Measurements from ENCODE around the gene OR6K6. TPM values are rescaled to one million over a fixed set of nuclear protein-coding genes. Genes with fewer than 3 reads are reported as not detected.

Gene OR6K6, protein sequence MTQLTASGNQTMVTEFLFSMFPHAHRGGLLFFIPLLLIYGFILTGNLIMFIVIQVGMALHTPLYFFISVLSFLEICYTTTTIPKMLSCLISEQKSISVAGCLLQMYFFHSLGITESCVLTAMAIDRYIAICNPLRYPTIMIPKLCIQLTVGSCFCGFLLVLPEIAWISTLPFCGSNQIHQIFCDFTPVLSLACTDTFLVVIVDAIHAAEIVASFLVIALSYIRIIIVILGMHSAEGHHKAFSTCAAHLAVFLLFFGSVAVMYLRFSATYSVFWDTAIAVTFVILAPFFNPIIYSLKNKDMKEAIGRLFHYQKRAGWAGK
- not detected in 2 replicates for total RNA-seq (2014; rRNA removed; shearing (Covaris generic); ENCODE audit: low replicate concordance)

DNA sequence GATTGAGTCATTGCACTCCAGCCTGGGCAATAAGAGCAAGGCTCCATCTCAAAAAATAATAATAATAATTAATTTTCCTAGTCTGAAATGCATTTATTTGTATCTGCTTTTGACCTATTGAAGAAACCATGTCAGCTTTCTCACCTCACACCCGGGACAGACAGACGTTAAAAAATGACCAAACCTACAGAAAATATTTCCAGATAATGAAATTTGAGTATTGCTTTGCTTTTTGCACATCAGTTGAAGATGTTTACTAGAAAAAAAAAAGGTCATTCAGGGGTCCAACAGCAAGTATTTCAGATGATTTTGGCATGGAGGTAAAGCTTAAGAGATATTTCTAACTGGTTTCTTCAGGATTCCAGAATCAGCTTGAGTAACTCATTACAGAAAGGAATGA lies at the start of gene OR6K6:
TSS of gene OR6K6 (plus strand) at position 301 of the 400 bp plus-strand sequence. CDS start 168 bp downstream, outside the sequence.
- in situ Hi-C loops (cut with HindIII; ENCODE audit: low pct_unique_long_range_greater_than_20kb, low sequenced_read_pairs) = no loop called here
- DNase-seq (ENCODE audit: low read depth) = no peak

DNA sequence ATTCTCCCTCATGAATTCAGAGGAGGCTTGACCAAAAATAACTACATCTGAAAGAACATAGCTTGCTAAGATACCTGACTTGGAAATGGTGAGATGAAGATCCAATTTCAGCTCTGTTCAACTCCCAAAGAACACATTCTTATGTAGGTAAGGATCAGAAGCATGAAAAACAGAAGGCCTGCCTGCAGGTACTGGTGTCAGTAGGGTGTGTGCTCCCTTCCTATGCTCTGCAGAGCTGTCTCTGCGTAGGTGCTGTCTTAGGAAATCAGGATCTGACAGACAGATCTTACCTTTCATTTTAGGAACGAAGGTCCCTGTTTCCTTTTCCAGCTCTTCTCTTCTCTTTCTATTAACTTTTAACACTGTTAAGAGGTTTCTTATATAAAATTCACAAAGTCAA lies 48.4 kb upstream of the OR6K6 start:
- no peak for DNase-seq (ENCODE audit: low read depth)
- in situ Hi-C loops (cut with HindIII; ENCODE audit: low pct_unique_long_range_greater_than_20kb, low sequenced_read_pairs) = no loop called here

DNA sequence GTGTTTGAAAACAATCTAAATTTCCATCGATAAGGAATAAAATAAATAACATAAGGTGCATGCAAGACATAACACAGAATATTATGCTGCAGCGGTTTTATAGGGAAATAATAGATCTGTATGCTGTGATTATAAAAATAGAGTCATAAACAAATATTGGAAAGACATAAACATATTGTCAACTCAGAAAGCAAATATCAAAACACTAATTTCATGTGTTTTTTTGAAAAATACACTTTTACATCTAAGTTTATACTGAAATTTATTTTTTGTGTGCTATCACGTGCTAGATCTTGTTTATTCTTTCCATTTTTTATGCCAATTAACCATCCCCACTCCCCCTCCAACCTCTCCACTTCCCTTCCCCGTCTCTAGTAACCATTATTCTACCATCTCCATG lies 43.4 kb upstream of the OR6K6 start:
- no peak for DNase-seq (ENCODE audit: low read depth)
- in situ Hi-C loops (cut with HindIII; ENCODE audit: low pct_unique_long_range_greater_than_20kb, low sequenced_read_pairs) = no loop called here

DNA sequence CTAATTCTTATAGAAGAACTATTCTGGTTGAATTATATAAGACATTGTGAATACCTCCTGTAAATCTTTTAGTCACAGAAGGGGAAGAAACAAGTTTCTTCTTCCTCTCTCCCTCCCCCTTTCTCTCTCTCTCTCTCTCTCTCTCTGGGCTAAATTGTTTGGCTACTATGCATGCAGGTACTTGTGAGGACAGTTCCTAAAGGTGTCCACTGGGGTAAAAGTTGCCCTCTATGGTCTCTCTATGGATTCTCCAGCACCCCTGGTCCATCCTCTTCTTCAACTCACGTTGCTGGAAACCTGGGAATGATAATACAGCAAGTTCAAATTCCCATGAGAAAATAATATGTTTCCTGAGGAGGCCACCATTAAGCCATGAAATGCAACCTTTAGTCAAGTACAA lies 39.8 kb upstream of the OR6K6 start:
- in situ Hi-C loops (cut with HindIII; ENCODE audit: low pct_unique_long_range_greater_than_20kb, low sequenced_read_pairs) = no loop called here
- no peak for DNase-seq (ENCODE audit: low read depth)

DNA sequence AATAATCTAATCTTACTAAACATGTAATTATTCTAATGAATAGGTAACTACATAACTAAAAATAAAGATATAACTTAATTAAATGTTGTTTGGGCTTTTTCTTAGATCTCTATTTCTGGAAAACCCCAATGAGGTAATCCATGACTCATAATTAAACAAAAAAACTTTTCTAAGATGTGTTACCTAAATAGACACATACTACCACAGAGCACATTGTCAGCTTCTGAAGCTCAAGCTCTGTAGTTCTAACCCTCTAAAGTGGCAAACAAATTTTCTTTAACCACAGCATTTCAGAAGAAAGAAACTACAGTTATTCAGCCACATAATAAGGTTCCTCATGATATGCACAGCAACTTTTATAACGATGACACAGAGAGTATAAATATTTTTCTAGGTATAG lies 38.2 kb upstream of the OR6K6 start:
- no peak for DNase-seq (ENCODE audit: low read depth)
- in situ Hi-C loops (cut with HindIII; ENCODE audit: low pct_unique_long_range_greater_than_20kb, low sequenced_read_pairs) = no loop called here

DNA sequence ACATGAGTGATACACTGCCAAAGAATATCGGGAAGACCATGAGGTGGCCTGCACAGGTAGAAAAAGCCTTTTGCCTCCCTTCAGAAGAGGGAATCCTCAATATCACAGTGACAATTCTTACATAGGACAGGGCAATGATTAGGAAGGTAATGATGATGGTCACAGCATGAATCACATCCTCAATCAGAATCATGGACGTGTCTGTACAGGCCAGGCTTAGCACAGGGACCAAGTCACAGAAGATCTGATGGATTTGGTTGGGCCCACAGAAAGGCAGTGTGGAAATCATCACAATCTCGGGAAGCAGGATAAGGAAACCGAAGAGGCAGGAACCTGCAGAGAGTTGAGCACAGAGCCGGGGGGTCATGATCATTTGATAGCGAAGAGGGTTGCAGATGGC lies 37.2 kb upstream of the OR6K6 start:
- DNase-seq (ENCODE audit: low read depth) = no peak
- in situ Hi-C loops (cut with HindIII; ENCODE audit: low pct_unique_long_range_greater_than_20kb, low sequenced_read_pairs) = no loop called here

DNA sequence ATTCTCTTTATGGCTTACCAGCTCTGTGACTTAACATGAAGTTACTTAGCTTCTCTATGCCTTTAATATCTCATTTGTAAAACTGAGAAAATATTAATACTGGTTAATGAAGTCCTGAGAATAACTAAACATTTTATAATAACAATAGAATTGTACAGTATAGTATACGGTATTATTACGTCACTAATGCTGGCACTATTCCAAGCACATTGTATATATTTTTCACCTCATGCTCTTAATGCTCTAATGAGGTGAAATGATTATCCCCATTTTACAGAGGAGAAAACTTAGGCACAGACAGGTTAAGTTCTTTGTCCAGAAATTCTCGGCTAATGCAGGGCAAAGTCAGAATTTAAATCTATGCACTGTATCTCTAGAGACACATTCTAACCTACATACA lies 34.9 kb upstream of the OR6K6 start:
- in situ Hi-C loops (cut with HindIII; ENCODE audit: low pct_unique_long_range_greater_than_20kb, low sequenced_read_pairs) = no loop called here
- no peak for DNase-seq (ENCODE audit: low read depth)

DNA sequence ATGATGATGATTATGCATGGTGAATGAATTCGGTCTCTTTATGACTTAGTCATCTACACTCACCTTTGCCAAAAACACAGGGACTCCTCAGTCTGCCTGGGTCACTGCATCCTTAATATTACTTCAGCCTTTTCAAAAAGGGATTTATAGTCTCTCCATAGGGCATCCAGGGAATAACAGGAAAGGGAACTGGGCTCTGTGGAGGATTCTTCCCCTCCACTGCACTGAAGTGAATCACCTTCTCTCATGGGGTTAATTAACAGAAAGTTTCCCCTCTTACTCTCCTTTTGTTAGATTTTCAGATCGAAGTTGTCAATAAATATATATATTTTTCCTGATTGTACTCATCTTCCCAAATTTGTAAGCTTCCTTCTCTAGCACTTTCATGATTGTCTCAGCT lies 33.9 kb upstream of the OR6K6 start, which contains the start of gene OR6K3:
TSS of gene OR6K3 (minus strand) at position 101 of the 400 bp plus-strand sequence. CDS start 2,605 bp downstream, outside the sequence.
- in situ Hi-C loops (cut with HindIII; ENCODE audit: low pct_unique_long_range_greater_than_20kb, low sequenced_read_pairs) = no loop called here

DNA sequence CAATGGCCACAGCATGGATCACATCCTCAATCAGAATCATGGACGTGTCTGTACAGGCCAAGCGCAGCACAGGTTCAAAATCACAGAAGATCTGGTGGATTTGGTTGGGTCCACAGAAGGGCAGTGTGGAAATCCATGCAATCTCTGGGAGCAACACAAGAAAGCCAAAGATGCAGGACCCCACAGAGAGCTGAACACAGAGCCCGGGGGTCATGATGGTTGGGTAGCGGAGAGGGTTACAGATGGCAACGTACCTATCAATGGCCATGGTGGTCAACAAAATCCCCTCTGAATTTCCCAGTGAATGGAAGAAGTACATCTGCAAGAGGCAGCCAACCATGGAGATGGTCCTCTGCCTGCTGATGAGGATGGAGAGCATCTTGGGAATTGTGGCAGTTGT lies 30.1 kb upstream of the OR6K6 start:
- in situ Hi-C loops (cut with HindIII; ENCODE audit: low pct_unique_long_range_greater_than_20kb, low sequenced_read_pairs) = no loop called here
- DNase-seq (ENCODE audit: low read depth) = no peak

More for the DNA sequence above, 33.9 kb upstream of the OR6K6 start, which contains the start of gene OR6K3:
- DNase-seq (ENCODE audit: low read depth) = no peak

DNA sequence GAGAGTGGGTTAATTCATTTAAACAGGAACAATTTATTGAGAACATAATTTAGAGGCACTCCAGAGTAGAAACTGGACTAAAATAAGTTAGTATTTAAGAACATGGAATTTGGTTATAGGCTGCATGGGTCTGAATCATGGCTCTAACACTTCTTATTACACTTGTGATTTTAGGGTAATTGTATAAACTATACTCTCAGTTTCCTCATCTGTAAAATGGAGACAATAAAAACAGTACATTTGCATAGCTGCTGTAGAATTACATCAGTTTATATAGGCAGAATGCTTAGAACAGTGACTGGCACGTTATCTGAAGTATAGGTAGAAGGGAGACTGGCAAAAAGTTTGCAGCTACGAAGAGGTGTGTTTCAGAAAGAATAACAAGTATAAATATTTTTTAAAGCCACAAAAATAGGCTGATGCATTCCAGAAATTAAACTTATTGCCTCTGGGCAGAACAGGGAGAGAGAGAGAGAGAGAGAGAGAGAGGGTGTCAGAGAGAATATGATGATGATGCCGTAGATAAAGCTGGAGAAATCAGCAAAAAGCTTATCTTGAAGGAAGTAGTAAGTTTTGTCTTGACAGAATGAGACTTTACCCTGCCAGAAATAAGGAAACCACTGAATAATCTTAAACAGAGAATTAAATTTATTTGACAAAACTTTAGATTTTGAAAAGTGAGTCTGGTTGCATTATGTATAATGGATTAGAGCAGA lies 25.9 kb upstream of the OR6K6 start:
- in situ Hi-C loops (cut with HindIII; ENCODE audit: low pct_unique_long_range_greater_than_20kb, low sequenced_read_pairs) = no loop called here
- no peak for DNase-seq (ENCODE audit: low read depth)

DNA sequence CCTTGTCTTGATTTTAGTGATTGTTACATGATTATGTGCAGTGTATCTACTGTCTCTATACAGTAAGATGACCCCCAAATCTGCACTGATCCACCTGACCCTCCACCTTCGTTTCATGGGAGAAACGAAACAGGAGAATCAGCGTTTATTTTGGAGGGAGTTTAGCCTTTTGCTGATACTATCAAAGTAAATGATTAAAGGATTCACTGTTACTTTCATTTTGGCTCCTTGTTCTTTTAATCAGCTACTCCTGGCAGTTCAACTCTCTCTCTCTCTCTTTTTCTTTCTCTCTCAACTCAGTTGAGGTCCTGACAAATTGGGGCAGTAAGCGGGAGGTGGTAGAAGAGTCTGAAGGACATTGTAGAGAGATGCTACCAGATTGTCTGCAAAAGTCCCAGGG lies 24.1 kb upstream of the OR6K6 start:
- in situ Hi-C loops (cut with HindIII; ENCODE audit: low pct_unique_long_range_greater_than_20kb, low sequenced_read_pairs) = no loop called here
- DNase-seq (ENCODE audit: low read depth) = no peak

DNA sequence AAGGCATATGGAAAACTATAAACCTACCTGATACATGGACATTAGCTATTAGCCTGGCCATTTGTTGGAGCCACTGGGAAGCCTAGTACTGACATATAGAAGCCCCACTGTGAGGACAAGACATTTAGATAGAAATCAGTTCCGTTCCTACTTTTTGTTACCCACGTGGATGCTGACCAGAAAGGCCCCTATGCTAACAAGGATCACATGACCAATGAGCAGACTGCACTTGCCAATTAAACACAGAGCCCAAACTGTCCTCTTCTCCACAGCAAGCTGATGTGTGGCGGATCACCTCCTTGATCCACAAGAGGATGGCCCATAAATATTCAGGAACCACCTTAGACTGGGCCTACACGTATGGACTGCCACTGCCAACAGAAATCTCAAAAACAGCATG lies 22.8 kb upstream of the OR6K6 start:
- DNase-seq (ENCODE audit: low read depth) = no peak
- in situ Hi-C loops (cut with HindIII; ENCODE audit: low pct_unique_long_range_greater_than_20kb, low sequenced_read_pairs) = no loop called here

DNA sequence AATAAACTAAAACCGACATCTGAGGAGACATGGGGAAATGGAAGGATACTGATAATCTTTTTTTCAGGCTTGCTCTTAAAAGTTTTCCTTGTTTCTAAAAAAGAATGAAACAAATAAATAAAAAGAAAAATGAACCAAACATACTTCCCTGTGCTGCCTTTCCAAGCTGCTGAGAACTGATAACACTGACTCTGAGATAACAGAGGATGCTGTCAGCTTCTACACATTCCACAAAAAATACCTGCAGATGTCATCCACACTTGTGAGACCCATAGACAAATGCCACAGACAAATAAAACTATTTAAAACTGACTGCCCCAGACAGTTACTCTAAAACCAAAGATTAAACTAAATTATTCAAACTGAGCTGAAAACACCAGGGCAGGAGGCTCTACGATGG lies 22.0 kb upstream of the OR6K6 start:
- in situ Hi-C loops (cut with HindIII; ENCODE audit: low pct_unique_long_range_greater_than_20kb, low sequenced_read_pairs) = no loop called here
- DNase-seq (ENCODE audit: low read depth) = no peak

DNA sequence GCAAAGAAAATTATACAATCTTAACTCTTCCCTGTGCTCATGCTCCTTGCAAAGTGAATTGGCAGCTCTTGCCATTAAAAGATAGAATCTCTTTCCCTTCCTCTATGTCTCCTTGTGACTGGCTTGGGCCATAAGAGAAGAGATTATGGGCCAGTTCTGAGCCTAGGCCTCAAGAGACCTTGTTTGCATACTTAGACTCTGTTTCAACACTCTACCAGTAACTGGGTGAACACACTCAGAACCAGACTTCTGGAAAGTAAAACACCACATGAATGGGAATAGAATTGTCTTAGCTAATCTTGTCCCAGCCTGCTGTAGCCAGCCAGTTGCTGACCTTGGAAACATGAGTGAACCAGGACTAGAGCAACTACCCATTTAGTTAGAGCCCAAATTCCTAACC lies 18.7 kb upstream of the OR6K6 start:
- in situ Hi-C loops (cut with HindIII; ENCODE audit: low pct_unique_long_range_greater_than_20kb, low sequenced_read_pairs) = no loop called here
- no peak for DNase-seq (ENCODE audit: low read depth)

DNA sequence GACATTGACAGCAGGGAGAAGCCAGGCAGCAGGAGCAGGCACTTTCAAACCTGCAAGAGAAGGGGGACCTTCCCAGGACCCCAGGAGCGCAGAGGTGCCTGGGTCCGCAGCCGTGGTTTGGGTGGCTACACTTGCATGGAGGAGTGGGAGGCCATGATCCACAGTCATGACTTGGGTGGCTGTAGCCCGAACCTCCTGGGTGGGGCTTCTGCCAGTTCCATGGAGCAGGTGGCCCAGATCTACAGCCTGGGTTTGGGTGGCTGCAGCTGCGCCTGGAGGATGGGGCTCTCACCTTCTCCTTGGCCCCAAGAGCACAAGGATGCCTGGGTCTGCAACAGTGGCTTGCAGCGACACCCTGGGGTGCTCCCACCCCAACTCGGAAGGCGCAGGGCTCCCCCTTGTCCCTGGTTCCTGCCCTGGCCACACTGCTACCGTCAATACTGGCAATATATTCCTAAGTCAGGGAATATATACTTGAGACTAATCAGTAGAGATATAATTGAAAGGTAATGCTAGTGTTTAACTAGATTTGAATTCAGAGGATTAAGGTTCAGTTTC lies 2.3 kb upstream of the OR6K6 start:
- DNase-seq (ENCODE audit: low read depth) = no peak
- in situ Hi-C loops (cut with HindIII; ENCODE audit: low pct_unique_long_range_greater_than_20kb, low sequenced_read_pairs) = no loop called here

DNA sequence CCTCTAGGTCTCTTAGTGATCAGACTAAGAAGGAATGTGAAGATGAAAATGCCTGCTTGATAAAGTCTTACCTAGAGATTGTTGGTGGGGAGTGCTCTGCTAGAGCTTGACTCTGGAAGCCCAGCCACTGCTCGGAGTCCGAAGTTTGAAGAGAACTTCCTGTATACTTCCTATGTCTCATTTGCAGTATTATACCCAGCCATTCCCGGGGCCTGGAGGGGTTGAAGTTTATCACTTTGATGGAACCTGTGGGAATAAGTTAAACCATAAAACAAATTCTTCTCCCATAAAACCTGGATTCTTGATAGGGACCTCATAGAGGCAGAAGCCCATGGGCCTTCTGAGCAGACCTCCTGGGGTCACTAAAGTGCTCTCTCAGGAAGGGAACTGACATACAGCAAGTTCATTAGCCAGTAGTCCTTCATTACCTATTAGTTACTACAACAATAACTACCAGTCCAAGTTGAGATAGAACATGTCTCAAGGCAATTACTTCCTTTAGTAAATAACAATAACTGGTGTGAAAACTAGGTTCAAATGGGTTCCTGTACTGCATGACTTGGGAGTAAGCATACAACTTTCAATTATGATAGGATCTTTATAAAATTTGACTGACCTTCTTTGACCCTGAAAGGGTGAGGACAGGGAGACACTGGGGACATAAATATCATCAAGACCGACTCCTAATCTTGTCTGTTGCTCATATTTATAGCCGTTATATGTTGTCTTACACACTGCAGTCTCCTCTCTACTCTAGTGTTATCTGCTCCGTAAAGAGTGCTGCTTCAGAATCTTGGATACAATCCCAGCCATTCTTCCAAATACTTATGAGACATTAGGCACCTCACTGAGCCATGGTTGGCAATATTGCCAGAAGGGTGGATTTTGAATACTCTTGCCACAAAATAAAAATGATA lies 17.7 kb downstream of the OR6K6 start, which contains the start of gene OR6N1:
TSS of gene OR6N1 (minus strand) at position 246 of the 917 bp plus-strand sequence. CDS start 5,513 bp downstream, outside the sequence.
- no peak for DNase-seq (ENCODE audit: low read depth)
- in situ Hi-C loops (cut with HindIII; ENCODE audit: low pct_unique_long_range_greater_than_20kb, low sequenced_read_pairs) = no loop called here

DNA sequence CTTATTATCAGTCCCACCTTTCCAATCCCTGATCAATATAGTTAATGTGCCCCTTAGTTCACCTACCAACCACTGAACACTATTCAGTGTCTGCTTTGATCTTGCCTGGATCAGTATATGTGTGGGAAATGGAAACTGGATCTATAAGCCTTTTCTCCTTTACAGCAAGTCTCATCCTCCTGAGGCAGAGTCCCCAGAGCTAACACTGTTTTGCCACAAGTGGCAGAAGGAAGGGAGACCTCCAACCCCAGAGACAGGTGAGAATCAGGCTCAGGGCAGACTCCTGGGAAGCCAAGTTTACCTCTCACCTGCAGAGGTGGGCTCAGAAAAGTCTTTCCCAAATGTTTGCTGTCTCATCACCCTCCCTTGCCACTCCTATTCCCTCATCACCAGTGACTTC lies 26.6 kb downstream of the OR6K6 start, which contains the start of gene OR6N2:
TSS of gene OR6N2 (minus strand) at position 101 of the 400 bp plus-strand sequence. CDS start 3,569 bp downstream, outside the sequence.
- no peak for DNase-seq (ENCODE audit: low read depth)
- in situ Hi-C loops (cut with HindIII; ENCODE audit: low pct_unique_long_range_greater_than_20kb, low sequenced_read_pairs) = no loop called here

DNA sequence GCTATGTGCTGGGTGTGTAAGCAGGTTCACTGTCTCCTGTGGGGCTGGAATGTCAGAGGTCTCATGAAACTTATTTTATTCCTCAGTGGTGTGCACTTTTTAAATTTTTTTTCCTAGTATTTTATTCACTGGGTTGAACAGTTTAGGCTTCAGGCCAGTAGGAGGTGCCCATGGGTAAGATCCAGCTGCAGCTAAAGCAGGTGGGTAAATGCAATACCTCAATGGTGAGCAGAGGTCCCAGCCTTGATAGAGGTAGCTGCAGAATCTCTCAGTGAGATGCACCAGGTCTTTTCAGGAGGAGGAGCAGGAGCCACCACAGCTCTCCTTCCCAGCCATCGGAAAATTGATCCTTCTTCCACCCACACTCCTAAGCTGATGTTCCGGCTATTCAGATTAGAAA lies 39.1 kb downstream of the OR6K6 start:
- in situ Hi-C loops (cut with HindIII; ENCODE audit: low pct_unique_long_range_greater_than_20kb, low sequenced_read_pairs) = no loop called here
- no peak for DNase-seq (ENCODE audit: low read depth)
